HL-60 (cell line): ENCODE data around the gene ZBTB43.

Experiments
- CTCF ChIP-seq: IDR thresholded peaks from one replicate; pipeline ENCODE4 v1.5.1; 2011; ENCODE audit warnings: low read length, control low read depth, inconsistent platforms; ENCODE audit not compliant: insufficient read depth
- POLR2AphosphoS5 ChIP-seq: IDR thresholded peaks from 2 replicates; pipeline ENCODE4 v1.6.1; 2012; ENCODE audit warnings: low read depth

GRCh38 chr9:126844085-126844484 lies 39.2 kb downstream of the ZBTB43 start:
- TF ChIP-seq CTCF (no peak), POLR2AphosphoS5 (no peak)
